ENCODE measurements around the gene UGT2B17.
"Not testable (repeated sequence)": the region's sequence is repeated elsewhere in the genome, so short reads cannot be mapped to it uniquely, and the experiment has no call there.

Gene UGT2B17

DNA sequence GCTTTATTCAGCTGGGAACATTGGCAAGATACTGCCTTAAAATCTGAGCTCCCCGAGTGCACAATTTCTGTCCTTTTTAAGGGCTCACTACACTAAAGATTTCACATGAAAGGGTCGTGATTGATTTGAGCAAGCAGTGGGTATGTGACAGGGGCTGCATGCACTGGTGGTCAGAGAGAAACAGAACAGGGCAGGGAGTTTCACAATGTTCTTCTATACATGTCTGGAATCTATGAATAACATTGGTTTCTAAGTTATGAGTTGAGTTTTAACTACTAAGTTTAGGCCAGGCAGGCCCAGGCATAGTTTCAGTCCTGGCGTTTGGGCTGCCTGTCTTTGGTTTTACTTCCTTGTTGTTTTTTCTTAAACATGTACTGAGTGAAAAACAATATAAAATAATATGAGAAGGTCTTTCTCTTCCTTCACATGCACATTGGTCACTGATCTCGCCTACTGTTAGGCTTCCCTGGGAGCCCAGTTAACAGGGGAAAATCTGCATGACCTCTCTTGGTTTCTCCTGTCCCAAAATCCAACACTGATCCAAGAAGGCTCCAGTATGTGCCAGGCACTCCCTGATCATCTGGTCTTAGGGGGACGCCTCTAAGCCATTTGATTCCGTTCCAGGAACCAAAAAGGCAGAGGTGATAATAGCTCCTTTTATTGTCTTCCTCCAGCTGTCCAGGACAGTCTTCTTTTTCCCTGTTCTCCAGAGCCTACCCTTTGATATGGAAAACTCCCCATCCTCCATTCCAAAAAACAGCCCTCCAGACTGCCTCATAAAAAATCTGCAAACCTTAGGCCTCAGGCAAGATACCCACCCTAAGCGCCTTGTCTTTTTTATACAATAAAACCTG is at the start of gene UGT2B17:
Gene UGT2B17 (minus strand): TSS at position 51 of the 854 bp plus-strand sequence. CDS start 7,838 bp downstream, outside the sequence.
- FAIRE-seq: no peak

DNA sequence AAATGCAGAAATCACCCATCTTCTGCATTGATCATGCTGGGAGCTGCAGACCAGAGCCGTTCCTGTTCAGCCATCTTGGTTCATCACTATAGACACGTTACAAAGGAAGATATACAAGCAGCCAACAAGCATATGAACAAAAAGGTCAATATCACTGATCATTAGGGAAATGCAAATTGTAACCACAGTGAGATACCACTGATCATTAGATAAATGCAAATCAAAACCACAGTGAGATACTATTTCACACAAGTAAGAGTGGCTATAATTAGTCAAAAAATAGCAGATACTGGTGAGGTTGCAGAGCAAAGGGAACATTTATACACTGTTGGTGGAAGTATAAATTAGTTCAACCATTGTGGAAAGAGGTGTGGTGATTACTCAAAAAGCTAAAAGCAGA is 46.6 kb upstream of the UGT2B17 start:
- FAIRE-seq: not testable (repeated sequence)

DNA sequence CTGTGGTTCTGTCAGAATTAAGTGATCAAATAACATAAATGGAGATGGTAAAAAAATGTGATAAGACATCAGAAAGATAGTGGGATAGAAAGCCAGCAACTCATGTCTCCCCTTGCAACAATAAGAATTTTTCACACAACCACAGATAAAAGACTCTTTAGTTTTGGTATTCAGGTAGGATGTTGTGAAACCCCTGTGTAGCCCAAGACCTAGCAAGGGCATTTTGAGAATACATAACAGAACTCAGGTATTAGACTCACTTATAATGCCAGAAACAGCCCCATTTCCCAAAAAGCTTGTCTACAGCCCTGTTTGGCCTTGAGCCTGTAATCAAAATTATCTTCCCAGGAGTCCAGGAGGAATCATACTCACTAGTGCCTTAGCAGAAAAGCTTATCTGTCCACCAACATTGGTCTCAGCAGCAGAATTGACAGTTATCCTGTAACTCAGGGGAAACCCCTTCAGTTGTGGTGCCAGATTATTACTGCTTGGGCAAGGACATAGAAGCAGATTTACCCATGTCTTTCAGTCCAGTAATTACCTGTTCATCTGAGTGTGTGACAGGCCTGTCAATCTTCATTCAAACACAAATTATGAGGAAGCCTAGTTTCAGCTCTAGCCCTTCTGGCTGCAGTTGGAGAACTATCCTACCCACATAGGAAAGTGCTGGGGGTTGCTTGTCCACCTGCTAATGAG is 41.0 kb upstream of the UGT2B17 start:
- no peak for FAIRE-seq

DNA sequence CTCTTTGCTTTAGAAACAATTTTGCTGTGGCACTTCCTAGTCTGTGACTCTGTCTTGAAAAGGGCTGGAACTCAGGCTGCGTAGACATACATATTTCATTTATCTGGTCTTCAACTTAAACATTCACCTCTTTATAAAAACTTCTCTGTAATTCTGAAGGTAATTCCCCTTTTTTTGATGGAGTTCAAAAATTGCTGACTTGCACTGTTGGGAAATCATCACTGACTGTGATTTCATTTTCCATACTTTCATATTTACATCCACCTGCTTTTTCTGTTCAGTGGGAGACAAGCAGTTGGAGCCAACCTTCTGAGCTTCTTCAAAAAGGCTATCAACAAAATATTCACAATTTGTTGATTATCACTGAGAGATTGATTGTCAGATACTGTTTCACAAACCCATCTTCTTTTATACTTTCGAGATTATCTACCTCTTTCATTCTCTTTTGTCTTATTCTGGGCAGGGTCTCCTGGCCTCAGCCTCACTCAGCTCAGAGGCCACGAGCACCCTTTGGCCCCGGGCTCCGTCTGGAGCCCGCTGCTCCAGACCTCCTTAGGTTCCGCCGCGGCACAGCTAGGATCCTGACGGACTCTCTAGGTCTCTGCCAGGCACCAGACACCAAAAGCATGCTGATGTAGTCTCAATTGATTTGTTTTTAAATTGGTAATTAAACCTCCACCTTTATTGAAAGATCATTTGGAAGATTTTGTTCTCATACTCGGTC is 39.7 kb upstream of the UGT2B17 start:
- no peak for FAIRE-seq

DNA sequence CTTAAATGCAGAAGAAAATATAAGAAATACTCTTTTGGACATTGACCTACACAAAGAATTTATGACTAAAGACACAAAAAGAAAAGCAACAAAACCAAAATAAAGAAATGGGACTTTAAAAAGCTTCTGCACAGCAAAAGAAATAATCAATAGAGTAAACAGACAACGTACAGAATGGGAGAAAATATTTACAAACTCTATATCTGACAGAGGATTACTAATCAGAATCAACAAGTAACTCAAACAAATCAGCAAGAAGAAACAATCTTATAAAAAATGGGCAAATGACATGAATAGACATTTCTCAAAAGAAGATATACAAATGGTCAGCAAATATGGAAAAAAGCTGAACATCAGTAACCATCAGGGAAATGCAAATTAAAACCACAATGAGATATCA is 37.6 kb upstream of the UGT2B17 start:
- no peak for FAIRE-seq

DNA sequence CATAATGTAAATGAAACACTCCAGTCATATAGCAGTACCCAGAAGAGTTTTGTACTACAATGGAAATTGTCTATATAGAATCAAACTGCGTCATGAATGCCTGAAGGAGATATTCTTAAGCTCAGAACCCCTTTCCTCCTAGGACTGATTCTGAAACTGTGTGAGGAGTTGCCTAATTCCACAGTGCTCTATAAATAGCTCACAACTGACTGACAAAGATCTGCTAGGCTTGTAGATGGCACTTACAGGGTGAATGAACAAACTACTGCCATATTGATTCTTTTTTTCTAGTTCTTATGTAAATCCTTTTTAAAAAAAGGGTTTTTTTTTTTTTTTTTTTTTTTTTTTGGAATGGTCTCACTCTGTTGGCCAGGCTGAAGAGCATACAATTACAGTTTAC is 30.1 kb upstream of the UGT2B17 start:
- FAIRE-seq: no peak

DNA sequence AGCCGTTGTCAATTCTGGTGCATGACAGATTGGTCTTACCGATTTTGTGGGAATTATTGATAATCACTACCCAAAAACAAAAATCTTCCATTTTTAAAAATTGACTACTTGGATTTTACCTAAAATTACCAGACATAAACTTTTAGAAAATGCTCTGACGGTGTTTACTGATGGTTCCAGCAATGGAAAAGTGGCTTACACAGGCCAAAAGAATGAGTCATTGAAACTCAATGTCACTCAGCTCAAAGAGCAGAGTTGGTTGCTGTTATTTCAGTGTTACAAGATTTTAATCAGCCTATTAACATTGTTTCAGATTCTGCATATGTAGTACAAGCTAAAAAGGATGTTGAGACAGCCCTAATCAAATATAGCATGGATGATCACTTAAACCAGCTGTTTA is 23.0 kb upstream of the UGT2B17 start:
- no peak for FAIRE-seq

DNA sequence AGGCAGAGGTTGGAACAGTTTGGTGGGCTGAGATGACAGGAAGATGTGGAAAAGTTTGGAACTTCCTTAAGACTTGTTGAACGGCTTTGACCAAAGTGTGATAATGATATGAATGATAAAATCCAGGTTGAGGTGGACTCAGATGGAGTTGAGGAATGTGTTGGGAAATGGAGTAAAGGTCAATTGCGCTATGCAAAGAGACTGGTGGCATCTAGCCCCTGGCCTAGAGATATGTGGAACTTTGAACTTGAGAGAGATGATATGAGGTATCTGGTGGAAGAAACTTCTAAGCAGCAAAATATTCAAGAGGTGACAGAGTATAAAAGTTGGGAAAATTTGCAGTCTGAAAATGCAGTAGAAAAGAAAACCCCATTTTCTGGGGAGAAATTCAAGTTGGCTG is 21.4 kb upstream of the UGT2B17 start:
- FAIRE-seq: no peak

DNA sequence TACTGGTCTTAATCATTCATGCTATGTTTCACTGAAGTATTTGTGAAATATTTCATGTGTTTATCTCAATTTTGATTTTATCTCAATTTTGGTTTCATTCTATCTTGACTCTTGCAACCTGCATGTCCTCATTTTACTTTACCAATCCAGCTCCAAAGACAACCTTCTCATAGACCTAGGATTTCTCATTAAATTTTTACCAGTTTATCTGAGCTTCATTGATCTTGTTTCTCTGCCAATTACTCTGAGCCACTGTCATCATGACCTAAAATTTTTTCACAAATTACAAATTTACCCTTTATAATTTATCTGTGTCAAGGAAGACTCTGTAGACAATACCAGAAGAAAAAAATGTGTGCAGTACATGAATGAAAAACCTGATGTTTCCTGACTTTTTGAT is 18.6 kb upstream of the UGT2B17 start:
- FAIRE-seq: no peak

DNA sequence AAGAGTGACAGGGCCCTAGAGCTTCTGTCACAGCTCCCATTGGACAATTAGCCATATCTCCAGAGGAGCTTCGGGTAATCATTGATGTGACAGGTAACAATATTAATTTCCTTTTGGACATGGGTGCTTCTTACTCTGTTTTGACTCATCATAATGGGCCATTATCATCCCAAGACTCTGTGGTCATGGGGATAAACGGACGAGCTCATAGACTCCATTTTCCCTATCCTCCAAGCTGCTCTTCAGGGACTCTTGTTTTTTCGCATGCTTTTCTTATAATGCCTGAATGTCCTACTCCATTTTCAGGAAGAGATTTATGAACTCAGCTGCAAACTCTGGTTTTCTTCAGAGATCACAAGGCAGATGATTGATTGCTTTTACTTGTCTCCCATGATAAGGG is 17.0 kb upstream of the UGT2B17 start:
- no peak for FAIRE-seq

DNA sequence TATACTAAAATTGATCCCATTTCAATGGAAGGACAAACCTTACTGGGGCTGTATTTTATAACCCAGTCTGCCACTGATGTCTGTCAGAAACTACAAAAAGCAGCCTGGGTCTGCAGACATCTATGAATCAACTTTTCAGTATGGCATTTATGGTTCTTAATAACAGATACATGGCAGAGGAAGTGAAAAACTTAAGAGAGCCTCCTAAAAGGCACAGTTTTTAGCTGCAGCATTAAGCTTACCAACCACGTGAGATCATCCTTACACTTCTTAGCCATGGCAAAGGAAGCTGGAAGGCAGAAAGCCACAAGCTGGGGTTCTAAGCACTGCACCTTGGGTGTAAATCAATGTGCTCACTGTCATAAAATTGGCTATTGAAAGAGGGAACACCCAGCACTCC is 16.6 kb upstream of the UGT2B17 start:
- no peak for FAIRE-seq

DNA sequence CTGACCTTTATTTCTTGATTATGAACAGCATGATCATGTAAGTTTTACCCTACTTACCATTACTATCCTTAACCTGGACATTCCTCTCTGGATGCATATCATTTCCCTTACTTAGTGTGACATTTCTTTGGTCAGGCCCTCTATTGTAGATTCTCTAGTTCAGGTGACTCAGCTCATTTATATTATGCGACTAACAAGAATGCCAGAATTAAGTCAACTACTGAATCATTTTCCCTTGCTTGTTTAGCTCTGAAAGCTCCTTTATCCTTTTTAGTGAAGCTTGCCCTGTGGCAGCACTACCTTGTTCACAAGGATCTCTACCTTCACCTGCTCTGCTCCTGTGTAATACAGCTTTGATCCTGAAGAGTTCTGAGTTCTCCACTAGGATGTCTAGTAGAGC is 15.1 kb upstream of the UGT2B17 start:
- FAIRE-seq: no peak

DNA sequence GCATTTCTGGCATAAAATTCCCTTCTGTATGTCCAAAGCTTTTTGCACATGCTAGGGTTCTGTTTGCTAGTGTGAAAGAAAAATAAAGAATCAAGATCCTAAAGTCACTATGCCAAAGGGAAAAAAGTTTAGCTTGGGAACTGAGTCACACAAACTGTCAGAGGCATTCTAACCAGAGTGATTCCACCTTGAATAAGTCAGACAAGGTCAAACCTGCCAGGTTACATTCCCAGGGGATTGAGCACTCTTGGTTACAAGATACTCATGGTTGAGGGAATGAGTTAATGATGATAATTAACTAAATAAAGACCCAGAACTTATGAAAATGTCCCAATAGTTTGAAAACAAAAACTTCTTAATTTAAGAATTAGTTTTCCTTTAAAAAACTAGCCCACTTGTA is 13.7 kb upstream of the UGT2B17 start:
- no peak for FAIRE-seq

DNA sequence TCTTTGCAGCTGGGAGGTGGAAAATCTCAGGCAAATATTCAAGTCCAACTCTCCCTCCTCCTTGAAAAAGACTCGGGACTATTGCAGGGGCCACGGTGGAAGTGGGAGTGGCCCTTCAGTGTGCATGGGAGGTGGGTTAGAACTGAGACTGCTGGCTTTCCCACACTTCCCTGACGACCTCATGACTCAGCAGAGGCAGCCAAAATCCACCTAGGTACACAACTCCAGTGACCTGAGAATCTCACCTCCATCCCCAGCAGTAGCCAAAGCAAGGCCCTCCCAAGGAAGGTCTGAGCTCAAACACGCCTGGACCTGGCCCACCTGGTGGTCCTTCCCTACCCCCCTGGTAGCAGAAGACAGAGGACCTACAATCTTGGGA is 6.2 kb upstream of the UGT2B17 start:
- no peak for FAIRE-seq

DNA sequence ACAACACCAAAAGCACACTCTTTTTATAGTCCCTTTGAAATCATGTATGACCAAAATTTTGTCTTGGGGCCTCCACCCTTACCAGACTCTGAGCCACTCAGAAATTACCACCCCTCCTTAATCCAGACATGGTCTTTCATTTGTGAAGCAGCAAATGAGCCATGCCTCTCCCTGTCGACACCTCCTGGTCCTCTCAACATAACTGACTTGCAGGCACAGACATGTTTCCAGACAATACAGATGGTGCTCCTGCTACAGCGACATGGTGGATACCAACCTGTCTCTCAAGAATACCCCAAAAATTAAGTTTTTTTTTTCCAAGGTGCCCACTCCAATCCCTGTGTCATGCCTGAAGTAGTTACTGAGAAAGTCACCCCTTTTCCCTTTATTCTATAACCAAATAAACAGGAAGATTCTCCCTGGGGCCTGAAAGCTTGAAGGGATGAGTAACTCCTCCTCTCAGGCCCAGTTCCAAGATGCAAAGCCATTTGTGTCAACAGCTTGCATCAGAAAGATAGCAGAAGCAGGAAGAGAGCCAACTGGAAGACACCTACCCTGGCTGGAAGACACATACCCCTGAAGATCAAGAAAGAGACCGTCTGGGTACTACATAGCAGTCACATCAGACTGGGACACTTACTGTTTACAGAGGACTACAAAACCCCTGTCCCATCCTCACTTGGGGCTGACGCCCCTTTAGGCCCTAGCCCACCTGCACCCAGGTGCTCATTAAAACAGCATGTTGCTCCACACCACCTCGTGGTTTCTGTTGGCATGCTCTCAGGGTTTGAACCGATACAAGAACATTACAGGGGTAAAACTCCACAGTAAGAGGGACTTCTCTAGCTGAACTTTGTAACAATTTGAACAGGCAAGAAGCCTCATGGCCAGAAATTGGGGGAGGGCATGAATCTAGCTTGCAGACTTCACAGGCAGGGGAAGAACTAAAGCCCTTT is 5.5 kb upstream of the UGT2B17 start:
- no peak for FAIRE-seq

DNA sequence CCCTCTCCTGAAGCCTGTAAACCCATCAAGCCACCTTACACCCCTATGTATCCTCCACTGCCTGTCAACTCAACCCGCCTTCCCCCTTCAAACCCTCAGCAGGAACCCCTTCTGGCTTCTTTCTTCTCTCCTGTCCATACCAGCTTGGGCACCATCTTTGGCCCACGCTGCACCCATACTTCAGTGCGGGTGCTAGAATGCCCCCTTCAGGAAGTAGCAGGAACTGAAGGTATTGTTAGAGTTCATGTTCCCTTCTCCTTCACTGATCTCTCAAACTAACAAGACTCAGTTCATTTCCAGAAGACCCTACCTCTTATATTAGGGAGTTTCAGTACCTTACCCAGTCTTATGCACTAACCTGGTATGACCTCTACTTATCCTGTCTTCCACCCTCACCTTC is 1.5 kb upstream of the UGT2B17 start:
- FAIRE-seq: no peak

DNA sequence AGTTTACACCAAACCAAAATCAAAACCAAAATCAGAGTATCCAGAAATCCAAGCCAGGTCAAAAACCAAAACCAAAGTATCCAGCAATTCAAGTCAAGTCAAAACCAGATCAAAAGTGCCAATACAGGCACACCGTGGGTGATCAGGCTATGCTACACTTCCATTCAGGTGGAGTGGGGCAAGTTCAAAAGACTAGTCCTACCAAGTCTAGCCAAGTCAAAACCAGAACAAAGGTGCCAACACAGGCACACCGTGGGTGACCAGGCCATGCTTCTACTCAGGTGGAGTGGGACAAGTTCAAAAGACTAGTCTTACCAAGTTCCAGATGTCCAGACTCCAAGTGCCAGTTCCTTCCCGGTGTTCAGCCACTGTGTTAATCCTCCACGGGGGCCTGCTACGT is 486 bp downstream of the UGT2B17 start:
- FAIRE-seq: not testable (repeated sequence)

DNA sequence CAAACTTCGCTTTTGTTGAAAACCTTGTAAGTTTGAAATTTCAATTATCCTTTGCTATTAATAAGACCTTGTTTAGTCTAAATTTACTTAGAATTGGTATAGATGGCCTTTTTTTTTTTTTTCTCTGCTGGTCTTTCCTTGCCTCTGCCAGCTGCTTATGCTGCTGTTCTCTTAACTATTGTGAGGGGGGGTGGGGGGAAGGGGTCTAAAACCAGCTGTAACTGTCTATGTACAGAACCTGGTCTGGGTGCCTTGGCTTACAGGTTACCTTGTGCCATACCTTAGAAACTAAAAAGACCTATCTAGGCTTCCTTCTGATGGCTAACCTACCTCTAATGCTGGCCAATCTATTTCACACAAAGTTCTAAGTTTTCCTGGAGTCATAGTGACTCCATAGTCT is 1.0 kb downstream of the UGT2B17 start:
- no peak for FAIRE-seq

DNA sequence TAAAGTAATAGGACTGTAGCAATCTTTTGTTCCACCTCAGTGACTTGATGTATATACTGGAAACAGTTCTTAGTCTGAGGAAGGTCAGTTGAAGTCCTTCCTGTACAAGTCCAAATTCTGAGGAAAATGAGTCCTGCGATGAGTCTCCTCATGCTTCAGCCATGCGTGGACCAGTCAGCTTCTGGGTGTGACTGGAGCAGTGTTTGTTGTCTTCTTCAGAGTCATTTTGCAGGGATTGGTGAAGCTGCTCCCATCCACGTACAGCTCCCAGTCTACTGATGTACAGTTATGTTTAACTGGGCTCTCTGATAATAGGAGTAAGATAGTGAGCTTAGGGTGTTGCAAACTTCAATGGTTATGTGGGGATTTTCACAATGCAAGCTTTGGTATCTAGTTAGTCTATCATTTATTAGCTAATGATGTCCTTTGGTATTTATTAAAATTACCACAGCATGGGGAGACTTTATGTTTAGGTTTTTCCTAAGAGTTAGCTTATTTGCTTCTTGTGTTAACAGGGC is 3.4 kb downstream of the UGT2B17 start:
- no peak for FAIRE-seq

DNA sequence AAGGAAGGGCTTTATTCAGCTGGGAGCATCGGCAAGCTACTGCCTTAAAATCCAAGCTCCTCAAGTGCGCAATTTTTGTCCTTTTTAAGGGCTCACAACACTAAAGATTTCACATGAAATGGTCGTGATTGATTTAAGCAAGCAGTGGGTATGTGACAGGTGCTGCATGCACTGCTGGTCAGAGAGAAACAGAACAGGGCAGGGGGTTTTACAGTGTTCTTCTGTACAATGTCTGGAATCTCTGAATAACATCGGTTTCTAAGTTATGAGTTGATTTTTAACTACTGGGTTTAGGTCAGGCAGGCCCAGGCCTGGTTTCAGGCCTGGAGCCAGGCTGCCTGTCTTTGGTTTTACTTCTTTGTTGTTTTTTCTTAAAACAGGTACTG is 6.0 kb downstream of the UGT2B17 start:
- no peak for FAIRE-seq

DNA sequence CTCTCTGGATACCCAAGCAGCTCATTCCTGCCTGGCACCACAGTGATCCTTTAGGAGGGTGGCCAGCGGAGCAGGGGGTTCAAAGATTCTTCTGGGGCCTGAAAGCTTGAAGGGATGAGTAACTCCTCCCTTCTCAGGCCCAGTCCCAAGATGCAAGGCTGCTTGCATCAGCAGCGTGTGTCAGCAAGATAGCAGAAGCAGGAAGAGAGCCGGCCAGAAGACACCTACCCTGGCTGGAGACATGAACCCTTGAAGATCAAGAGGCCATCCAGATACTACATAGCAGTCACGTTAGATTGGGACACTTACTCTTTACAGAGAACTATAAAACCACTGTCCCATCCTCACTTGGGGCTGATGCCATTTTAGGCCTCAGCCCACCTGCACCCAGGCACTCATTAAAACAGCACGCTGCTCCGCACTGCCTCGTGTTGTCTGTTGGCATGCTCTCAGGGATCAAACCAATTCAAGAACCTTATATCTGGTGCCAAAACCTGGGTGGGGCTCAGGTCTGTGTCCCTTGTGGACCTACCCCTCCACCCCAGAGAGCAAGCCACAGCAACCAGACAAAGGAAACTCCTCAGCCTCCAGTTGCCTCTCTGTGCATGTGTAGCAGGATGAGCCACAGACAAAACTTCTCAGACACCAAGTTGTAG is 6.5 kb downstream of the UGT2B17 start:
- FAIRE-seq: no peak

DNA sequence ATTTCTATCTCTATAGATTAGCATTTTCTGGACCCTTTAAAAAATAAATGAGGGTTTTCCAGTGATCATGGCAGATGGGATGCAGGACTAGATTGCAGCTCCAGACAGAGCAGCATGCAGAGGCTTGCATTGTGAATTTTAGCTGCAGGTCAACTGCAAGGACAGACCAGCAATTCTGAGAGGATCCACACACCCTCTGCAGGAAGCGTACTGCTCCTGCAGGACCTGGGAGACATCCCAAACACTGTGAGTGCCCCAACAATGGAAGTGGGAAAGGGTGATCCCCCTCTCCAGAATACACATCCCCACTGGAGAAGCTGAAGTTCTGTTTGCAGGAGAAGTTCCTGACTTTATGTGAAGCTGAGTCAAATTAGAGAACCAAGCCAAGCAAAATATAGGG is 7.1 kb downstream of the UGT2B17 start:
- FAIRE-seq: not testable (repeated sequence)

Data from endometrium (tissue), 2 donors.